GM21381 (cell line): Measurements from ENCODE around the gene MTG1.
"Not testable (repeated sequence)": the region's sequence is repeated elsewhere in the genome, so short reads cannot be mapped to it uniquely, and the experiment has no call there.

ENCODE experiments used
- ATAC-seq: cut with Tn5 transposase; IDR thresholded peaks from one replicate; pipeline ENCODE4 v1.9.1; 2021; ENCODE audit warnings: mild to moderate bottlenecking, moderate library complexity; ENCODE audit not compliant: unreplicated experiment

The MTG1 gene

DNA sequence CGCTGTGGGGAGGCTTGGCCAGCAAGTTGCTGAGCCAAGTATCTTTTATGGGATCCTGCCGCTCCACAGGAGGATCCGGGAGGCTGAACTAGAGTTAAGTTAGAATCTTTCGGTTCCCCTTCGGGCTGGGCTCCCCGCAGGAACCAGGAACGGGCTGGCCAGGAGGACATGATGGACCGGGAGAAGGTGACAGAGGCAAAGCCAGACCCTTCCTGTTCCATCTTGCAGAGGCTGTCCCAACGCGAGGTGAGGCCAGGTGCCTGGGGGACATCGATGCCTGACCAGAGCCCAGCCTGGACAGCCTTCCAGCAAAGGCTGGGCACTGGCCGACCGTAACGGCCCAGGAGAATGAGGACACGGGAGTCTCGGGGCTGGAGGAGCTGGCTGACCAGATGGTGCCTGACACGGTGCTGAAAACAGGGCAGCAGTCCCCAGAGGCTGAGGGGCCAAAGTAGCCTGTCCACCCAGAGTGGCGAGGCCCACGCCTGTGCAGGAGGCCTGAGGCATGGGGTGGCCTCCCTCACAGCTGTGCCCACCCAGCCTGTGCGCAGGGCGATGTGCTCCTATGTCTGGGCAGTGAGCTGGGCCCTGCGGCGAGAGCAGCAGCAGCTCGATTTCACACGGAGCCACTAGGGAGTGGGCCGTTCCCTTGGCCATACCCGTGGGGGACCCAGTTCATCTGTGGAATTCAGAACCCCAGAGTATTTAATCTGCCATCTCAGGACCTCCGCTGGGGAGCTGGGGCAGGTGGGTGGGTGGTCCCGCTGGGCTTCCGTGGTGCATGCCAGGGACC, 16.7 kb upstream of the MTG1 start:
- no peak for ATAC-seq

DNA sequence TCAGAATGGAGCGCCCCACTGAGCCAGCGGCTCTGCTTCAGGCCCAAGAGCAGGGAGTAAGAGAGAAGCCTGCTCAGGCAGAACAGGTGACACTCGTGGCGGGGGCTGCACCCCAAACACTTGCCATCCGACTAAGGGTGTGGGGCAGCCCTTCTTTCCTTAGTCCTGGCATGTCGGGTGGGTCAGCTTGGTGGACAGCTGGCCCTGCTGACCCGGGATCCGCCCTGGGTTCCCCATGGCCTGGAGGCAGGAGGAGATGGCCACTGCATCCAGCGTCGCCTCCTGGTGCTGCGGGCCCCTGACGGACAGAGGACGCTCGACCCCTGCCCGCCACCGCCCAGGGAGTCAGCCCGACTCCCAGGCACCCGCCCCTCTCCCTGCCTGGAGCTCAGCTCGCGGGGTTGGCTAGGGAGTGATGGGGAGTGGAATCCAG, 16.1 kb upstream of the MTG1 start:
- no peak for ATAC-seq

DNA sequence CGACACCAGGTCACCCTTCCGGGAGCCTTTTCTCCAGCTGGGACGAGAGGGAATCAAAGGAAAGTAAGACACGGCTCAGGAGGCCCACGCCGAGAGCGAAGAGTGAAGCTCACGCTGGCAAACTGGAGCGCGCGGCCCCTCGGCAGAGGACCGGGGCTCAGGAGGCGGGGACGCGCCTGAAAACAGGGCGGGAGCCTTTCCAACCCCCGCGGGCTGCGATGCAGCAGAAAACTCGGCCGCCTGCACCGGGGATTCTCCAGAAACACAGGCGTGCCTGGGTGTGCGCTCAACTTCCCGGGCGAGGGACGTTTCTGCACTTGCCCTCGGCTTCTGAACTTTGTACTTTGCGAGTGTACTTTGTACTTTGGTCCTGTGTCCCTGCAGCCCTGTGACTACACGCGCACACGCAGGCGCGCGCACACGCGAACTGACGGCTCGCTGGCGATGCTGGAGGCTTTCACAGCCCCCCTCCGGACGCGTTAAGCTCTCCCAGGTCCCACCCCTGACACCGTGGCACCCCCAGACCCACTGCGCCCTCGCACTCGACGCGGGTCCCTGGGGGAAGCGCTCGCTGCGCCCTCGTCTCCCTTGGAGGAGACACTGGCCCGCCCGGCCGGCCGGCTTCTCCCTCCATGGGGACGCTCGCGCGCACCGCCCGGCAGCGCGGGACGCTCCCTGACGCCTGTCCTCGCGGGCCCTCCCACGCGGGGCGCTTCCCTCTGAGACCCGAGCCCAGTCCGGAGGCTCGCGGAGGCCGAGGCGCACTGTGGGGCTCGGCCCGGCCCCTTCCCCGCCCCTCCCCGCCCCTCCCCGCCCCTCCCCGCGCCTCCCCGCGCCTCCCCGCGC, 15.5 kb upstream of the MTG1 start:
- ATAC-seq, result peak; percentile 45

DNA sequence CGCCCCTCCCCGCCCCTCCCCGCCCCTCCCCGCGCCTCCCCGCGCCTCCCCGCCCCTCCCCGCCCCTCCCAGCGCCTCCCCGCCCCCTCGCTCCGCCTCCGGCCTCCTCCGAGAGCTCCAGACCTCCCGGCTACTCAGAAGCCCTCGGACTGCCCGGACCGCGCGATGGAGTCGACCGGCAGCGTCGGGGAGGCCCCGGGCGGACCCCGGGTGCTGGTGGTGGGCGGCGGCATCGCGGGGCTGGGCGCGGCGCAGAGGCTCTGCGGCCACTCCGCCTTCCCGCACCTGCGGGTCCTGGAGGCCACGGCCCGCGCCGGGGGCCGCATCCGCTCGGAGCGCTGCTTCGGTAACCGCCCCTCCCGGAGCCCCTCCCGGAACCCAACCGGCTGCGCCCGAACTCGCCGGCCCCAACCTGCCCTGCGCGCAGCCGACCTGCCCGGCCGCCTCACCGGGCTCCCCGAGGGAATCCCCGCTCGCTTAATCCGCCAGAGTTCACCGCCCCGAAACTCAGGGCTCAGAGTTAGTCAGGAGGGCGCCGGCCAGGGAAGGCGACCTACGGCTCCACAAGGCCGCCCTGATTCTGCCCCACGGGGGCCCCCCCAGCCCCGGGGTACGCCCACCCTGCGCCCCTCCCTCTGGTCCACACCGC, 14.7 kb upstream of the MTG1 start, which contains the start of gene PAOX:
Gene PAOX (plus strand): TSS at position 111 of the 649 bp plus-strand sequence. CDS start 55 bp downstream, at position 166.
- peak; percentile 53 for ATAC-seq

DNA sequence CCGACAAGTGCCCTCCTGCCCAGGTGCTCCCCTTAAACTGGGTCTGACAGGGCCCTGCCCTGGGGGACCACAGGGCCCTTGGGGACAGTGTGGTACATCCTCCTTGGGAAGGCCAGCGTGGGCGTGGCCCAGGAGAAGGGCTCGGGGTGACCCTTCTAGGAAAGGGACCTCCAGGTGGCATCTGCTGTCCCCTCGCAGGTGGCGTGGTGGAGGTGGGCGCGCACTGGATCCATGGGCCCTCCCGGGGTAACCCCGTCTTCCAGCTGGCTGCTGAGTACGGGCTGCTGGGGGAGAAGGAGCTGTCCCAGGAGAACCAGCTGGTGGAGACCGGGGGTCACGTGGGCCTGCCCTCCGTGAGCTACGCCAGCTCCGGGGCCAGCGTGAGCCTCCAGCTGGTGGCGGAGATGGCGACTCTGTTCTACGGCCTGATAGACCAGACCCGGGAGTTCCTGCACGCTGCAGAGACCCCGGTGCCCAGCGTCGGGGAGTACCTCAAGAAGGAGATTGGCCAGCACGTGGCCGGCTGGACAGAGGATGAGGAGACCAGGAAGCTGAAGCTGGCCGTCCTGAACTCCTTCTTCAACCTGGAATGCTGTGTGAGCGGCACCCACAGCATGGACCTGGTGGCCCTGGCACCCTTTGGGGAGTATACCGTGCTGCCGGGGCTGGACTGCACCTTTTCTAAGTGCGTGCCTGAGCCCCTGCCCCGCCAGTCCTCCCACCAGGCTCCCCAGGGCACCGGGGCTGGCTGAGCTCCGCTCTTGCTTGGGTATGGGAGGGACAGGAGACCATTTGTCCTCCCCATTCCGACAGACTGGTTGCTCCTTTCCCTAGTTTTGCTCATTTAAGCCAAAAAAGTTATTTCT, 13.9 kb upstream of the MTG1 start:
- ATAC-seq, result no peak

DNA sequence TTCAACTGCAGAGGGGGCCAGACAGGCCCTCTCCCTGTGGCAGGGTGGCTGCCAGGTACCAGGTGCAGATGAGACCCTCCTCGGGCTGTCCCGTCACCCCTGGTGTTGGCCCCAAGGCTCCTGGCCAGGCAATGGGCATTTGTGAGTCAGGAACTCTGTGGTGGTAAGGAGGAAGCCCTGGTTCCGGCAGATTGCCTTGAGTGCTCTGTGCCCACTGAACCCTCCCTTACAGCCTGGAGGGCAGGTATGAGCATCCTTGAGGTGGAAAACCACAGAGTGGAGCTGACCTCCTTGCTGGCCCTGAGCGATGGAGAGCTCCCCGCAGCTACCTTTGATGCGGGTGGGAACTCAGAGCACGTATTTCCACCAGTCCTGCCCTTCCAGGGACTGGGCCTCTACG, 12.9 kb upstream of the MTG1 start:
- ATAC-seq, result no peak

DNA sequence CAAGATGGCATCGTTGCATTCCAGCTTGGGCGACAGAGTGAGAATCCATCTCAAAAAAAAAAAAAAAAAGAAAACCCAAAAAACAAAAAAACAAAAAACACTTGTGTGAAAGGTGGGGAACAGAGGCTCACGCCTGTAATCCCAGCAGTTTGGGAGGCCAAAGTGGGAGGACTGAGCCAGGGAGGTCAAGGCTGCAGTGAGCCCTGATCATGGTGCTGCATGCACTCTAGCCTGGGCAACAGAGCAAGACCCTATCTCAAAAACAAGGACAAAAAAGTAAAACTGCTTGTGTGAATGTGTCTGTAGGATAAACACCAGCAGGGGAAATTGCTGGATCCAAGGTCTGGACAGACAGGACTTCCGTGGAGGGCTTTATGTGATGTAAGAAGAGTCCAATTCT, 10.4 kb upstream of the MTG1 start:
- ATAC-seq, result no peak

DNA sequence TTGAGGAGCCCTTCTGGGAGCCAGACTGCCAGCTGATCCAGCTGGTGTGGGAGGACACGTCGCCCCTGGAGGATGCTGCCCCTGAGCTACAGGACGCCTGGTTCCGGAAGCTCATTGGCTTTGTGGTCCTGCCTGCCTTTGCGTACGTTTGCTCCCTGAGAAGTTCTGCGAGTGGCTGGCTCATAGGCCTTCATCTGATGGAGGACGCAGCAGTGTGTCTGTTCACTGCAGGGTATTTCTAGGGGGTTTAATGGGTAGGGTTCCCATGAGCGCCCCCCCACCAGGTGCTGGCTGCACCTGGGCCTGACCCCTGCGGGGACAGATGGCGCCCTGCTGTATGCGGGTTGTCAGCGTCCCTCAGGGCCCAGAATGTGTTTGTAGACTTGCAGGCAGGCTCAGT, 9.9 kb upstream of the MTG1 start:
- no peak for ATAC-seq

DNA sequence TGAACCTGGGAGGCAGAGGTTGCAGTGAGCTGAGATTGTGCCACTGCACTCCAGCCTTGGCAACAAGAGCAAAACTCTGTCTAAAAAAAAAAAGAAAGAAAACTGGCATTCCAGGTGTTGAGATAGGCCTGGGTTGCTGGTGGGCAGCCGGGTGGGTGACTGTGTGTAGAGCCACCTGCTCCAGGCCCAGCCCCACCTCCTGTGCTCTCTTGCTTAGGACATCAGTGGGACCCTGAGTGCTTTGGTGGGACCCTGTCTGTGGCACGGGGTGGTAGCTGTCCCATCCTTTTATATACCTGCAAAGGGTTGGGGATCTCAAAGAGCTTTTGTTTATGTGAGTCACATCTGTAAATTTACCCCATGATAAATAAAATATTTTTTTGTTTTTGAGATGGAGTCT, 8.7 kb upstream of the MTG1 start:
- no peak for ATAC-seq

DNA sequence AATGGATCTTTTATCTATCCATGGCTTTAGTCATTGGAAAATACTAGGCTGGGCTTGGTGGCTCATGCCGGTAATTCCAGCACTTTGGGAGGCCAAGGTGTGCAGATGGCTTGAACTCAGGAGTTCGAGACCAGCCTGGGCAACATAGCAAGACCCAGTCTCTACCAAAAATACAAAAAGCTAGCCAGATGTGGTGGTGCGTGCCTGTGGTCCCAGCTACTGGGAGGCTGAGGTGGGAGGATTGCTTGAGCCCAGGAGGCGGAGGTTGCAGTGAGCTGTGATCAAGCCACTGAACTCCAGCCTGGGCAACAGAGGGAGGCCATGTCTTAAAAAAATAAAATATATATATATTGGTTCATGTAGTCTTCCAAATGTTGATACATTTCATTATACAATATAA, 7.0 kb upstream of the MTG1 start:
- ATAC-seq, result not testable (repeated sequence)

DNA sequence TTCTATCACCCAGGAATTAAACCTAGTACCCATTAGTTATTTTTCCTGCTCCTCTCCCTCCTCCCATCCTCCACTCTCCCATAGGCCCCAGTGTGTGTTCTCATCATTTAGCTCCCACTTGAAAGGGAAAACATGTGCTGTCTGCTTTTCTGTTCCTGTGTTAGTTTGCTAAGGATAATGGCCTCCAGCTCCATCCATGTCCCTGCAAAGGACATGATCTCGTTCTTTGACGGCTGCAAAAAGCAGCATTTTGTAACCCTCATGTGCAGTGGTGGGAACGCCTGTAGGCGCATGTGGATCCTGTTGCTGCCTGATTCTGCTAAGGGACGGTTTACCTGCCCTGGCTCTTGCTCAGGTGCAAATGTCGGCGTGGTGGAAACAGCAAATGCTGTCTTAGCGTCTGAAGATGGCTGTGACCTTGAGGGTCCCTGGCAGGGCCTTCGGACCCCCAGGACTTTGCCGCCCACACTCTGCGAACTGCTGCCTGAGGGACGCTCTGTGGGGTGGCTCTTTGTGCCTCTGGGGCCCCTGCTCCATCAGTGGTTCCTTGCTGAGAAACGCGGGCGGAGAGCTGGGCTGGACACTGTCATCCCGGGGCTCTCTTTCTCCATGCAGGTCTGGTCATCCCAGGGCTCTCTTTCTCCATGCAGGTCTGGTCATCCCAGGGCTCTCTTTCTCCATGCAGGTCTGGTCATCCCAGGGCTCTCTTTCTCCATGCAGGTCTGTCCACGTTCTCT, 5.6 kb upstream of the MTG1 start:
- ATAC-seq, result peak; percentile 2

DNA sequence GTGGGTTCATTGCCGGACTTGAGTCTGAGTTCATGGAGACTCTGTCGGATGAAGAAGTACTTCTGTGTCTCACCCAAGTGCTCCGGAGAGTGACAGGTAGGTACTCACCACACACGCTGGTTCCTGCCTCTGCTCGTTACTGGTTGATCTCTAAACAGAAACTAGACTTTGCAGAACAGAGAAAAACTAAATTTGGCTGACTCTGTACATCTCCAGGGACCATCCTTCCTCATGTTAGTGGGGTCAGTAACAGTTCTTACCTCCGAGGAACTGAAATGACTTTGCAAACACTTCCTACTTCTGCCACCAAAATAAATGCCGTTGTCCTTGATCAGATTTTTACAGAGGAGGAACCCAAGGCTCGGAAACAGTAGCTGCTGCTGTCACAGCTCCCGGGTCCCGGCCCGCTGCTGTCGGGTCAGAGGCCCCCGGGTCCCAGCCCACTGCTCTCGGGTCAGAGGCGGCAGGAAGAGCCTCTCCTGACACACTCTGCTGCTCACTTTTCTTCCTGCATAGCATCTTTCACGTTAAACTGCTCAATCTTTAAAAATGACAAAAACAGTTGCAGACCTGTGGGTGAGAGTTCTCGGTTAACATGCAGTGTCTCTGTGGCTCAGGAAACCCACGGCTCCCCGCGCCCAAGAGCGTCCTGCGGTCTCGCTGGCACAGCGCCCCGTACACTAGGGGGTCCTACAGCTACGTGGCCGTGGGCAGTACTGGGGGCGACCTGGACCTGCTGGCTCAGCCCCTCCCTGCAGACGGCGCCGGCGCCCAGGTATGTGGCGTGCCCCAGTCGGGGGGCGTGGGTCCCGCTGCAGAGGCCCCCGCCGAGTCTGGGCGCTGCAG, 4.8 kb upstream of the MTG1 start:
- ATAC-seq, result peak; percentile 75

DNA sequence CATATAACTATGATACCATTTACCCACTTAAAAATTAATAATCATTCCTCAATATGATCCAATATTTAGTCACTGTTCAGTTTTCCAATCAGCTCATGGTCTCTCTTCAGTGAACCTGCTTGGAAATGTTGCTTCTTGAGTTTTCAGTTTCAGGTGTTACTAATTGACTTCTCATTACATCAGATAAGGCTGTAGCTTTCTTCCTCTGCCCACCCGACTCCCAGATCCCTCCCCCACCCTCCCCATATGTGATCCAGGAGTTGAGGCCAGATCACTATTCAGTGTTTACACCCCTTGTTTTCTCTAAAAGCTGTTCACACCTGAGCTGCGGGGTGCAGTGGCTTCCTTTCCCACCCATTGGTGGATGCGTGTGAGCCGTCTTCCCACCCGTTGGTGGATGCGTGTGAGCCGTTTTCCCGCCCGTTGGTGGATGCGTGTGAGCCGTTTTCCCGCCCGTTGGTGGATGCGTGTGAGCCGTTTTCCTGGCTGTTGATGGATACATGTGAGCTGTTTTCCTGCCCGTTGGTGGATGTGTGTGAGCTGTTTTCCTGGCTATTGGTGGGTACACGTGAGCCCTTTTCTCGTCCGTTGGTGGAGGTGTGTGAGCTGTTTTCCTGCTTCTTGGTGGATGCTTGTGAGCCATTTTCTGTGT, 3.2 kb upstream of the MTG1 start:
- ATAC-seq, result no peak

DNA sequence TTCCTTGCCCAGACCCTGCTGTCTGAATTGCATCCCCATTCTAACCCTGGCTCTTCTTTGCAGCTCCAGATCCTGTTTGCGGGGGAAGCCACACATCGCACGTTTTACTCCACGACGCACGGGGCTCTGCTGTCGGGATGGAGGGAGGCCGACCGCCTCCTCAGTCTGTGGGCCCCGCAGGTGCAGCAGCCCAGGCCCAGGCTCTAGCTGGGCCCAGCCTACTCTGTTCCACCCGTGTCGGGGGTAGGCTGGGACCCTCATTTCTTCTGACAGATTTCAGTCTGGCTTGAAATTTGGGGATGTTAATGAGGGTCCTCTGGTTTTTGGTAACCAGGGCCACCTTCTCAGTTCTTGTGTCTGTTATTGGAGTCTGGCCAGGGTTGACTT, 2.7 kb upstream of the MTG1 start:
- no peak for ATAC-seq

DNA sequence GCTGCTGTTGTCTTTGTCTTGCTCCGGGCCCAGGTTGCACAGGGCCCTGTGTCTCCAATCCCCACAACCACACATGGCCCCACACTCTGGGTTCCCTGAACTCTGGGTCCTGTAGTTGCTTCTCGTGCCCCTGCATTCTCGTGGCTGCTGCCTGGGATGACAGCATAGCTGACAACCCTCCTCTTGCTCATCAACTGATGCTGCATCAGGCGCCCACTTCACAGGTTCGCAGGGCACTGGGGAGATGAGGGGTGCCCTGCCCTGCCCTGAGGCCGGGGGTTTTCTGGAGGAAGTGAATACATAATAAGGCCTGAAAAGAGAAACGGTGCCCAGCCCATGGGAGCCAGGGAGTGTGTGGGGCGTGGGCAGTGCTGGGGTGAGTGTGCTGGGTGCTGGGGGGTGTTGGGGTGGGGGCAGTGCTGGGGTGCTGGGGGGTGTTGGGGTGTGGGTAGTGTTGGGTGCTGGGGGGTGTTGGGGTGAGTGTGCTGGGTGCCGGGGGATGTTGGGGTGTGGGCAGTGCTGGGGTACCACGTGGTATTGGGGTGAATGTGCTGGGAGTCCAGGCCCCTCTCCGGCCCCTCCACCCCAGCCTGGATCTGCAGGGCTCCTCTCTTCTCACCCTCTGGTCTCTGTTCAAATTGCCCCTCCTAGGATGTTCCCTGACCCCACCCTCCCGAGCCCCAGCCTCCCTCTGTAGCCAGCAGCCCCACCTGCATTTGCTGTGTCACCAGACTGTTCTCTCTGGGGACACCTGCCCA, 2.0 kb upstream of the MTG1 start:
- ATAC-seq, result no peak

DNA sequence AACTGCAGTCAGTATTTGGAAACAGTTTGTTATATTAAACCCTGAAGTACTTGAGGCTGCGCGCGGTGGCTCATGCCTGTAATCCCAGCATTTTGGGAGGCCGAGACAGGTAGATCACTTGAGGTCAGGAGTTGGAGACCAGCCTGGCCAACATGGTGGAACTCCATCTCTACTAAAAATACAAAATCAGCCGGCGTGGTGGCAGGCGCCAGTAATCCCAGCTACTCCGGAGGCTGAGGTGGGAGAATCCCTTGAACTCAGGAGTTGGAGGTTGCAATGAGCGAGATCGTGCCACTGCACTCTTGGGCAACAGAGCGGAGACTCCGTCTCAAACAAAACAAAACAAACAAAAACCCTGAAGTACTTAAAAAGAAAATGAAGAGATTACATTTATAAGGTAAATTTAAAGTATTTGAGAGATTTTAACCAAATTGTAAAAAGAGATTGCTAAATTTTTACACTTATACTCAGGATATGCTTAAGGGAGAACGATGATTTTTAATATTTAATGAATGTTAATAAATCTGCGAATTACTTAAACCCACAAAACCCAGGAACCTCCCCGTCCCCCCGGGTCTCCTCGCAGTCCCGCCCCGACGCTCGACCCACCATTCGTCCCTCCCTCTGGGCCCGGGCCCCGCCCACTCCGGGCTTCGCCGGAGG, 425 bp upstream of the MTG1 start:
- ATAC-seq, result no peak

DNA sequence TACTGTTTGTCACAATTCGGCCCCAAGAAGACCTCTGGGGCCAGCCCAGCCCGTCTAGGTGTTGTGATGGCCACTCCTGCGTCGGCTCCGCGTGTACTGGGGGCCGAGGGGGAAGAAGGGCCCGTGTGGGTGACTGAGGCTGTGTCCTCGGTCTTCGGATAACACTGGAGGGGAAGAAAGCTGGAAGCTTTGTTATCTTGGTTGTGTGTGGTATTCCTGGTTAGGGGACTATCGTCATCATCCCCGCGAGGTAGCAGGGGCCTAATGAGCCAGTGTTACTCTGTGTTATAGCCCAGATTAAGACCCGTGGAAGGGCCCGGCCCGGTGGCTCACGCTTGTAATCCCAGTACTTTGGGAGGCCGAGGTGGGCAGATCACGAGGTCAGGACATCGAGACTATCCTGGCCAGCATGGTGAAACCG, 854 bp downstream of the MTG1 start:
- ATAC-seq, result no peak
